HepG2 (cell line): ENCODE data around the gene STC2. TPM values are rescaled to one million over a fixed set of nuclear protein-coding genes. Genes with fewer than 3 reads are reported as not detected.
A peak's percentile ranks its signal among the peaks of the same experiment; 100 is the strongest.

Experiments
- DNMT1 ChIP-seq: sonication (generic); formaldehyde crosslinking; IDR thresholded peaks from 2 replicates; pipeline ENCODE4 v1.5.1; 2020; ENCODE audit warnings: mild to moderate bottlenecking, missing genetic modification reagents
- EED ChIP-seq: sonication (generic); formaldehyde crosslinking; IDR thresholded peaks from 2 replicates; pipeline ENCODE4 v1.5.0; 2020; ENCODE audit warnings: mild to moderate bottlenecking, missing genetic modification reagents
- MAZ ChIP-seq, 2 experiments: sonication (generic) in 1 of 2; formaldehyde crosslinking in 1 of 2; IDR thresholded peaks; 2 replicates each; pipeline versions ENCODE4 v1.5.0 to v1.6.1; 2012 to 2020; ENCODE audit warnings: low read depth in 2 of 2, mild to moderate bottlenecking in 2 of 2, borderline replicate concordance in 1 of 2, improper control_type of control experiment in 1 of 2, low read length in 1 of 2, missing genetic modification reagents in 1 of 2, moderate library complexity in 1 of 2
- NR2F1 ChIP-seq, 2 experiments: fragments of 450-650 bp in 1 of 2; formaldehyde crosslinking in 1 of 2; IDR thresholded peaks; 2 replicates each; pipeline versions ENCODE4 v1.5.0 to v1.6.1; 2016 to 2020; ENCODE audit warnings: mild to moderate bottlenecking in 1 of 2, missing compliant biosample characterization in 1 of 2, missing genetic modification reagents in 1 of 2, moderate library complexity in 1 of 2
- PAX8 ChIP-seq: sonication (generic); formaldehyde crosslinking; IDR thresholded peaks from 2 replicates; pipeline ENCODE4 v1.8.0; 2022; ENCODE audit warnings: mild to moderate bottlenecking, missing genetic modification reagents, borderline replicate concordance
- PCBP2 ChIP-seq: fragments of 200-400 bp; formaldehyde crosslinking; optimal IDR thresholded peaks from 2 replicates; pipeline ENCODE3; 2018; ENCODE audit warnings: low read length, low read depth; ENCODE audit not compliant: poor library complexity, severe bottlenecking
- RBFOX2 ChIP-seq: fragments of 200-400 bp; formaldehyde crosslinking; IDR thresholded peaks from 2 replicates; pipeline ENCODE4 v1.6.1; 2017; ENCODE audit warnings: low read depth, mild to moderate bottlenecking, low read length
- SALL2 ChIP-seq: sonication (generic); formaldehyde crosslinking; IDR thresholded peaks from 2 replicates; pipeline ENCODE4 v1.8.1; 2023; ENCODE audit warnings: mild to moderate bottlenecking, missing genetic modification reagents, inconsistent platforms
- TAF15 ChIP-seq: fragments of 200-400 bp; formaldehyde crosslinking; IDR thresholded peaks from one replicate; pipeline ENCODE4 v1.6.1; 2018; ENCODE audit warnings: mild to moderate bottlenecking, low read depth, low read length; ENCODE audit not compliant: poor library complexity, severe bottlenecking
- THYN1 ChIP-seq: sonication (generic); formaldehyde crosslinking; IDR thresholded peaks from 2 replicates; pipeline ENCODE4 v1.8.1; 2023; ENCODE audit warnings: low read depth, mild to moderate bottlenecking, moderate library complexity, missing genetic modification reagents, borderline replicate concordance
- UBTF ChIP-seq: sonication (generic); formaldehyde crosslinking; IDR thresholded peaks from 2 replicates; pipeline ENCODE4 v1.4.0; 2020; ENCODE audit warnings: mild to moderate bottlenecking, missing genetic modification reagents
- ZBTB42 ChIP-seq: sonication (generic); formaldehyde crosslinking; IDR thresholded peaks from 2 replicates; pipeline ENCODE4 v1.5.0; 2020; ENCODE audit warnings: mild to moderate bottlenecking, missing genetic modification reagents
- ZNF512 ChIP-seq: sonication (generic); formaldehyde crosslinking; IDR thresholded peaks from 2 replicates; pipeline ENCODE4 v1.4.0; 2020; ENCODE audit warnings: mild to moderate bottlenecking, missing genetic modification reagents
- ZNF629 ChIP-seq: sonication (generic); formaldehyde crosslinking; conservative IDR thresholded peaks from 2 replicates; pipeline ENCODE4 v1.5.0; 2020; ENCODE audit warnings: missing genetic modification reagents
- polyA plus RNA-seq, 8 experiments: library from polyadenylated mRNA; depleted of rRNA in 3 of 8; stranded (reverse) in 7 of 8; unstranded in 1 of 8; fragments of >200 nt; fragmentation: Illumina TruSeq in 4 of 8; extraction: Trizol in 4 of 8; gene quantifications; 2 replicates each; pipeline versions ENCODE4 v1.2.1 to v1.2.3, GENCODE V29; 2011 to 2016; ENCODE audit warnings: low read depth in 4 of 8, missing spikeins in 1 of 8, mixed read lengths in 1 of 8; ENCODE audit not compliant: insufficient read depth in 1 of 8
- total RNA-seq, 5 experiments: library from RNA; depleted of rRNA; stranded (reverse); fragments of >200 nt; fragmentation: Illumina TruSeq; extraction: Trizol; gene quantifications; 2 replicates each; pipeline ENCODE4 v1.2.3, GENCODE V29; 2016; ENCODE audit warnings: low read depth in 1 of 5
- TF ChIP-seq, protein P1 (sequence below): sonication (generic); formaldehyde crosslinking; IDR thresholded peaks from 2 replicates; pipeline ENCODE4 v1.5.0; 2020; ENCODE audit warnings: mild to moderate bottlenecking, missing genetic modification reagents
- TF ChIP-seq, protein P2 (sequence below): IDR thresholded peaks from 2 replicates; pipeline ENCODE4 v1.6.1; 2016; ENCODE audit warnings: missing biosample characterization, missing genetic modification reagents, low read depth
- TF ChIP-seq, protein P3 (sequence below): sonication (generic); formaldehyde crosslinking; conservative IDR thresholded peaks from 2 replicates; pipeline ENCODE4 v1.8.0; 2022; ENCODE audit warnings: low read depth, missing genetic modification reagents

Gene STC2
- total and polyA plus RNA-seq, 2 of the 13 experiments (the other 11 are each of a cell fraction or from before 2014, with no cell fraction given): 27.1 to 69.2 TPM

DNA sequence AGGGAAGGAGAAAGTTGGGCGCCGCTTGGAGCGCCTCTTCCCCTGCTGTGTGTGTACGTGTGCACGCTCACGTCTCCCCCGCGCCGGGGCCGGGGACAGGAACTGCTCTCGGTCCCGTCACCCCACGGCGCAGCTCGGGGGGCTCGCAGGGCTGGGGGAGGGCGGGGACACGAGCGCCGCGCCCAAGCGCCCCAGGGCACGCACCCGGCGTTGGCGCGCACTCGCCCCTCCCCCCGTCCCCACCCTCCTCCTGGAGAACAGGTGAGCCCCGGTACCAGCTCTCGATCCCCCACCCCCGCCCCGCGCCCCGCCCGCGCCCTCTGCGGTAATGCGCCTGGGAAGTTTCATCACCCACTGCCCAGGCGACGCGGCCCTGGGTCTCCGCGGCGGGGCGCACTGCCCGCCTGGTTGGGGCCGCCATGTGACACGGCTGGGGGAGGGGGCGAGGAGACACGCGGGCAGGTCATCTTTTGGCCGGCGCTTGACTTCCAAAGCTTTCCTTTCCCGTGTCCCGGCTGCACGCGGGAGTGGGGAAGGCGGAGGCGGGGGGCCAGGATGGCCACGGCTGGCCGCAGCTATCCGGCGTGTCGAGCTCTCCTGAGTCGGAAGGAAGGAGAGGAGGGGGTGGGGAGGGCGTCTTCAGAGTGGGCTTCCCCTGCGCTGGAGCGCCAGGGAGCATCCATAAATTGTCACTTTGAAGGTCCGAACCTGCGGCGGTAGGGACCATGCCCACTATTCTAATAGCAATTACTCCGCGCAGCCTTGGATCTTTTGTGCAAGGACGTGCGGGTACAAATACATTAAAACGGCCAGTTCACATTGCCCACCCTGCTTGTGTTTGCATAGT, 1.5 kb upstream of the STC2 start (continued):
- TF ChIP-seq, protein P1, sequence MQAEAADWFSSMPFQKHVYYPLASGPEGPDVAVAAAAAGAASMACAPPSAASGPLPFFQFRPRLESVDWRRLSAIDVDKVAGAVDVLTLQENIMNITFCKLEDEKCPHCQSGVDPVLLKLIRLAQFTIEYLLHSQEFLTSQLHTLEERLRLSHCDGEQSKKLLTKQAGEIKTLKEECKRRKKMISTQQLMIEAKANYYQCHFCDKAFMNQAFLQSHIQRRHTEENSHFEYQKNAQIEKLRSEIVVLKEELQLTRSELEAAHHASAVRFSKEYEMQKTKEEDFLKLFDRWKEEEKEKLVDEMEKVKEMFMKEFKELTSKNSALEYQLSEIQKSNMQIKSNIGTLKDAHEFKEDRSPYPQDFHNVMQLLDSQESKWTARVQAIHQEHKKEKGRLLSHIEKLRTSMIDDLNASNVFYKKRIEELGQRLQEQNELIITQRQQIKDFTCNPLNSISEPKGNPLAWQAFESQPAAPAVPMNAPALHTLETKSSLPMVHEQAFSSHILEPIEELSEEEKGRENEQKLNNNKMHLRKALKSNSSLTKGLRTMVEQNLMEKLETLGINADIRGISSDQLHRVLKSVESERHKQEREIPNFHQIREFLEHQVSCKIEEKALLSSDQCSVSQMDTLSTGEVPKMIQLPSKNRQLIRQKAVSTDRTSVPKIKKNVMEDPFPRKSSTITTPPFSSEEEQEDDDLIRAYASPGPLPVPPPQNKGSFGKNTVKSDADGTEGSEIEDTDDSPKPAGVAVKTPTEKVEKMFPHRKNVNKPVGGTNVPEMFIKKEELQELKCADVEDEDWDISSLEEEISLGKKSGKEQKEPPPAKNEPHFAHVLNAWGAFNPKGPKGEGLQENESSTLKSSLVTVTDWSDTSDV (CRISPR knock-in tag): no peak
- TF ChIP-seq TAF15 (no peak), ZNF629 (no peak), ZNF512 (CRISPR knock-in tag) (no peak), PAX8 (CRISPR knock-in tag) (no peak), SALL2 (CRISPR knock-in tag) (0 out of 2 replicates have a peak, but pooled peaks have one; percentile 29), EED (CRISPR knock-in tag) (no peak), PCBP2 (no peak), DNMT1 (no peak), RBFOX2 (peak; percentile 85), THYN1 (no peak), NR2F1 (CRISPR knock-in tag; IDR thresholded peaks at IDR 0.05) (no peak), UBTF (CRISPR knock-in tag) (no peak; the same call in 1 of the 2 replicates), ZBTB42 (no peak), MAZ (IDR thresholded peaks at IDR 0.05; ENCODE audit: borderline replicate concordance, low read depth, low read length) (peak; percentile 82; the same call in 1 of the 2 replicates), MAZ (CRISPR knock-in tag; IDR thresholded peaks at IDR 0.05; ENCODE audit: low read depth) (peak; percentile 92)
- TF ChIP-seq, protein P2, sequence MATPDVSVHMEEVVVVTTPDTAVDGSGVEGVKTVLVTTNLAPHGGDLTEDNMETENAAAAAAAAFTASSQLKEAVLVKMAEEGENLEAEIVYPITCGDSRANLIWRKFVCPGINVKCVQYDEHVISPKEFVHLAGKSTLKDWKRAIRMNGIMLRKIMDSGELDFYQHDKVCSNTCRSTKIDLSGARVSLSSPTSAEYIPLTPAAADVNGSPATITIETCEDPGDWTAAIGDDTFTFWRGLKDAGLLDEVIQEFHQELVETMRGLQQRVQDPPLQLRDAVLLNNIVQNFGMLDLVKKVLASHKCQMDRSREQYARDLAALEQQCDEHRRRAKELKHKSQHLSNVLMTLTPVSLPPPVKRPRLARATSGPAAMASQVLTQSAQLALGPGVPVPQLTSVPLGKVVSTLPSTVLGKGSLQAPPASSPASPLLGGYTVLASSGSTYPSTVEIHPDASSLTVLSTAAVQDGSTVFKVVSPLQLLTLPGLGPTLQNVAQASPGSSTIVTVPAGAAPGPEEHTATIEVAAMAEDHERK (CRISPR knock-in tag): peak; percentile 63; the same call in 1 of the 2 replicates
- TF ChIP-seq, protein P3, sequence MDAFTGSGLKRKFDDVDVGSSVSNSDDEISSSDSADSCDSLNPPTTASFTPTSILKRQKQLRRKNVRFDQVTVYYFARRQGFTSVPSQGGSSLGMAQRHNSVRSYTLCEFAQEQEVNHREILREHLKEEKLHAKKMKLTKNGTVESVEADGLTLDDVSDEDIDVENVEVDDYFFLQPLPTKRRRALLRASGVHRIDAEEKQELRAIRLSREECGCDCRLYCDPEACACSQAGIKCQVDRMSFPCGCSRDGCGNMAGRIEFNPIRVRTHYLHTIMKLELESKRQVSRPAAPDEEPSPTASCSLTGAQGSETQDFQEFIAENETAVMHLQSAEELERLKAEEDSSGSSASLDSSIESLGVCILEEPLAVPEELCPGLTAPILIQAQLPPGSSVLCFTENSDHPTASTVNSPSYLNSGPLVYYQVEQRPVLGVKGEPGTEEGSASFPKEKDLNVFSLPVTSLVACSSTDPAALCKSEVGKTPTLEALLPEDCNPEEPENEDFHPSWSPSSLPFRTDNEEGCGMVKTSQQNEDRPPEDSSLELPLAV: no peak
